ENCODE measurements around the gene PLA2G4E.
A peak's percentile ranks its signal among the peaks of the same experiment; 100 is the strongest.

PLA2G4E gene

GRCh38 chr15:42060477-42060763 lies 39.6 kb upstream of the PLA2G4E start:
- H3K4me1 Mint-ChIP-seq (ENCODE audit: low read depth): peaks cover 29% of the 10 kb centered on the region
- H3K9me3 Mint-ChIP-seq: no peaks in the 10 kb centered on the region
- intact Hi-C loops (cut with micrococcal nuclease): no loop called here
- peaks cover 22% of the 10 kb centered on the region for H3K27me3 Mint-ChIP-seq
- no peaks in the 10 kb centered on the region for H3K36me3 Mint-ChIP-seq (ENCODE audit: low read depth)
- no peak overlapping the region for H3K27ac Mint-ChIP-seq
- no peak overlapping the region for H3K4me3 Mint-ChIP-seq

- Mint-ChIP-seq H3K4me1 (ENCODE audit: low read depth) (peaks cover 29% of the 10 kb centered on the region), H3K27ac (no peak overlapping the region), H3K9me3 (no peaks in the 10 kb centered on the region), H3K27me3 (peaks cover 22% of the 10 kb centered on the region), H3K4me3 (no peak overlapping the region), H3K36me3 (ENCODE audit: low read depth) (no peaks in the 10 kb centered on the region)
- intact Hi-C loops (cut with micrococcal nuclease): loop anchor here (1.0 kb wide), 1 partner anchor 71 kb away; no protein-coding TSS in a partner anchor
Observed at GRCh38 chr15:42059661-42060476, 39.0 kb upstream of the PLA2G4E start.

GRCh38 chr15:42058791-42059190 lies 37.9 kb upstream of the PLA2G4E start:
- H3K4me3 Mint-ChIP-seq: no peak overlapping the region
- intact Hi-C loops (cut with micrococcal nuclease): loop anchor here (1.0 kb wide), 1 partner anchor 69 kb away; no protein-coding TSS in a partner anchor

GRCh38 chr15:42057799-42058646 lies 37.2 kb upstream of the PLA2G4E start:
- Mint-ChIP-seq H3K27me3 (peaks cover 22% of the 10 kb centered on the region), H3K4me1 (ENCODE audit: low read depth) (peaks cover 21% of the 10 kb centered on the region), H3K4me3 (no peak overlapping the region), H3K9me3 (no peaks in the 10 kb centered on the region), H3K36me3 (ENCODE audit: low read depth) (no peaks in the 10 kb centered on the region), H3K27ac (no peak overlapping the region)
- intact Hi-C loops (cut with micrococcal nuclease): no loop called here

More at GRCh38 chr15:42058791-42059190, 37.9 kb upstream of the PLA2G4E start:
- Mint-ChIP-seq H3K4me1 (ENCODE audit: low read depth) (peaks cover 27% of the 10 kb centered on the region), H3K27ac (no peak overlapping the region), H3K27me3 (peaks cover 22% of the 10 kb centered on the region), H3K9me3 (no peaks in the 10 kb centered on the region), H3K36me3 (ENCODE audit: low read depth) (no peaks in the 10 kb centered on the region)

- Mint-ChIP-seq H3K27me3 (peaks cover 22% of the 10 kb centered on the region), H3K36me3 (ENCODE audit: low read depth) (no peaks in the 10 kb centered on the region), H3K27ac (peak overlapping the region; percentile 39), H3K9me3 (no peaks in the 10 kb centered on the region), H3K4me3 (peak overlapping the region; percentile 30), H3K4me1 (ENCODE audit: low read depth) (peaks cover 21% of the 10 kb centered on the region)
- intact Hi-C loops (cut with micrococcal nuclease): no loop called here
Observed at GRCh38 chr15:42056934-42057798, 36.3 kb upstream of the PLA2G4E start.

GRCh38 chr15:42053914-42054313 lies 33.1 kb upstream of the PLA2G4E start:
- intact Hi-C loops (cut with micrococcal nuclease): no loop called here
- no peaks in the 10 kb centered on the region for H3K9me3 Mint-ChIP-seq
- H3K27ac Mint-ChIP-seq: no peak overlapping the region
- peaks cover 14% of the 10 kb centered on the region for H3K4me1 Mint-ChIP-seq (ENCODE audit: low read depth)
- H3K36me3 Mint-ChIP-seq (ENCODE audit: low read depth): no peaks in the 10 kb centered on the region
- no peak overlapping the region for H3K4me3 Mint-ChIP-seq
- peaks cover 20% of the 10 kb centered on the region for H3K27me3 Mint-ChIP-seq

GRCh38 chr15:42053010-42053409 lies 32.2 kb upstream of the PLA2G4E start:
- Mint-ChIP-seq H3K4me1 (ENCODE audit: low read depth) (peaks cover 14% of the 10 kb centered on the region), H3K9me3 (no peaks in the 10 kb centered on the region), H3K36me3 (ENCODE audit: low read depth) (no peaks in the 10 kb centered on the region), H3K27ac (no peak overlapping the region), H3K27me3 (peaks cover 20% of the 10 kb centered on the region), H3K4me3 (no peak overlapping the region)
- intact Hi-C loops (cut with micrococcal nuclease): no loop called here

GRCh38 chr15:42050484-42051255 lies 29.8 kb upstream of the PLA2G4E start:
- peaks cover 2% of the 10 kb centered on the region for H3K27me3 Mint-ChIP-seq
- H3K4me1 Mint-ChIP-seq (ENCODE audit: low read depth): no peaks in the 10 kb centered on the region
- H3K27ac Mint-ChIP-seq: no peak overlapping the region
- H3K4me3 Mint-ChIP-seq: no peak overlapping the region
- H3K36me3 Mint-ChIP-seq (ENCODE audit: low read depth): no peaks in the 10 kb centered on the region
- H3K9me3 Mint-ChIP-seq: no peaks in the 10 kb centered on the region
- intact Hi-C loops (cut with micrococcal nuclease): no loop called here

- no peak overlapping the region for H3K27ac Mint-ChIP-seq
- no peak overlapping the region for H3K4me3 Mint-ChIP-seq
- no peaks in the 10 kb centered on the region for H3K9me3 Mint-ChIP-seq
Observed at GRCh38 chr15:42048821-42049200, 28.0 kb upstream of the PLA2G4E start.

GRCh38 chr15:42048080-42048820 lies 27.4 kb upstream of the PLA2G4E start:
- intact Hi-C loops (cut with micrococcal nuclease): no loop called here
- Mint-ChIP-seq H3K27me3 (peaks cover 4% of the 10 kb centered on the region), H3K36me3 (ENCODE audit: low read depth) (no peaks in the 10 kb centered on the region), H3K4me1 (ENCODE audit: low read depth) (peaks cover 9% of the 10 kb centered on the region), H3K27ac (no peak overlapping the region), H3K4me3 (no peak overlapping the region), H3K9me3 (no peaks in the 10 kb centered on the region)

More at GRCh38 chr15:42048821-42049200, 28.0 kb upstream of the PLA2G4E start:
- Mint-ChIP-seq H3K36me3 (ENCODE audit: low read depth) (no peaks in the 10 kb centered on the region), H3K27me3 (peaks cover 4% of the 10 kb centered on the region), H3K4me1 (ENCODE audit: low read depth) (peaks cover 9% of the 10 kb centered on the region)
- intact Hi-C loops (cut with micrococcal nuclease): no loop called here

GRCh38 chr15:42046597-42046996 lies 25.8 kb upstream of the PLA2G4E start:
- peaks cover 11% of the 10 kb centered on the region for H3K4me1 Mint-ChIP-seq (ENCODE audit: low read depth)
- peaks cover 4% of the 10 kb centered on the region for H3K27me3 Mint-ChIP-seq
- H3K4me3 Mint-ChIP-seq: no peak overlapping the region
- intact Hi-C loops (cut with micrococcal nuclease): no loop called here
- no peak overlapping the region for H3K27ac Mint-ChIP-seq
- H3K36me3 Mint-ChIP-seq (ENCODE audit: low read depth): no peaks in the 10 kb centered on the region
- no peaks in the 10 kb centered on the region for H3K9me3 Mint-ChIP-seq

- H3K4me3 Mint-ChIP-seq: no peak overlapping the region
- H3K4me1 Mint-ChIP-seq (ENCODE audit: low read depth): peaks cover 15% of the 10 kb centered on the region
- no peak overlapping the region for H3K27ac Mint-ChIP-seq
- intact Hi-C loops (cut with micrococcal nuclease): no loop called here
- H3K36me3 Mint-ChIP-seq (ENCODE audit: low read depth): no peaks in the 10 kb centered on the region
- peaks cover 4% of the 10 kb centered on the region for H3K27me3 Mint-ChIP-seq
- H3K9me3 Mint-ChIP-seq: no peaks in the 10 kb centered on the region
Observed at GRCh38 chr15:42045211-42045615, 24.4 kb upstream of the PLA2G4E start.

All from dendritic cell treated with granulocyte-macrophage colony-stimulating factor and Interleukin-4, amounts not matched to agents 40 ng/mL and 50 ng/mL, for 4 days (primary cell).